GM21367 (cell line): ENCODE results near the gene CSTB.
"Not testable (repeated sequence)": the region's sequence is repeated elsewhere in the genome, so short reads cannot be mapped to it uniquely, and the experiment has no call there.

Experiments used
- ATAC-seq: cut with Tn5 transposase; IDR thresholded peaks from one replicate; pipeline ENCODE4 v1.9.1; 2021; ENCODE audit not compliant: unreplicated experiment

The CSTB gene, protein sequence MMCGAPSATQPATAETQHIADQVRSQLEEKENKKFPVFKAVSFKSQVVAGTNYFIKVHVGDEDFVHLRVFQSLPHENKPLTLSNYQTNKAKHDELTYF

GRCh38 chr21:43775795-43776430 lies at the start of gene CSTB:
Gene CSTB, minus strand, starts transcription at chr21:43776308. Its CDS starts 39 bp downstream, at chr21:43776269.
- ATAC-seq, result peak; percentile 61

GRCh38 chr21:43825242-43825935 lies 49.3 kb upstream of the CSTB start:
- ATAC-seq, result no peak

DNA sequence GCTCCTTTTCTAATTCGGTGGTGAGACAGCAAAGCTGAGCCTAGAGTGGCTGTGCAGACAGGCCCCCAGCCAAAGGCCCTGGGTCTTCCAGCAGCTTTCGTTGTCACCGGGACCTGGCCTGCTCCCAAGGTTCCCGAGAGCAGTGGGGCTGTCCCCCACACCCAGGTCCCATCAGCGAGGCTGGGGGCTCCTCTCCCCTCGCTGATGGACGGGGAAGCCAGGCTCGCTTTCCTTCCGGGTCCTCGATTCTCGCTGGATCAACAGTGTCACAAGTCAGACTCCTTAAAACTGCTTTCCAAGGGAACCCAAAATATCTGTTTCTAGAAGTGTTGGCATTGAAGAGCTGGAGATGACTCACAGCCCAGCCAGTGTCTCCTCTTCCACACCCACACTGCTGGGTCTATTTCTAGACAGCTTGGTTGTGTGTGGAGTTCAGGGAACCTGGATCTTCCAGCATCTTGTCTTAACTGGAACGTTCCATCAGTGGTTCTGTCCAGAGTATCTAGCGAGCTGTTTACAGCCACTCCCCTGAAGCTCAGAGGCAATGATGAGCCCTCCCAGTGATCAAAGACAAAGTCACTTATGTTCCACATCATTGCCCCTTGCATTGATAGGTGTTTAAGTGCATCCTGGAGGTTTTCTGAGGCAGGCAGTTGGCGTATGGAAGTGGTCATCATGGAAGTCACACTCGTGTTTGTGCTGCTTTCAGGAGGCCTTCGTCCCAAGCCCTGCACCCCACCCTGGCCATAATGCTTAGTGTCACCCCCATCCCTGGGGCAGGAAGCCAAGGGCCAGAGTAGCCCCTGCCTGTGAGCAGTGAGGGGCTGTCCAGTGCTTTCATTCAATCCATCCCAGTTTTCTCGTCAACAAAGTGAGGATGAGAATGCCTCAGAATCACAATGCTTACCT lies 48.5 kb upstream of the CSTB start:
- no peak for ATAC-seq

GRCh38 chr21:43822741-43823140 lies 46.6 kb upstream of the CSTB start:
- not testable (repeated sequence) for ATAC-seq

- ATAC-seq, result not testable (repeated sequence)
These were observed 46.1 kb upstream of the CSTB start for GRCh38 chr21:43822166-43822565.

DNA sequence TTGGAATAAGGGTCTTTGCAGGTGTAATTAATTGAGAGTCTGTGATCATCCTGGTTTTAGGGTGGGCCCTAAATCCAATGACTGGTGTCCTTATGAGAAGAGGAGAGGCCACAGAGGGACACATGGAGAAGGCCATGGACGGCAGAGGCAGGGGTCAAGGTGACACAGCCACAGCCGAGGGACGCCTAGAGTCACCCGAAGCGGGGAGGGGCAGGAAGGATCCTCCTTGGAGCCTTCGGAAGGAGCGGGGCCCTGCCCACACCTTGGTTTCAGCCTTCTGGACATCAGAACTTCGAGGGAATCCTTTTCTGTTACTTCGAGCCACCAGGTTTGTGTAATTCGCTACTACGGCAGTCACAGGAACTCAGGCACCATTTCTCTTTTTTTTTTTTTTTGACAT lies 44.4 kb upstream of the CSTB start:
- no peak for ATAC-seq

GRCh38 chr21:43819511-43820405 lies 43.6 kb upstream of the CSTB start:
- ATAC-seq, result no peak

- ATAC-seq, result no peak
These were observed 42.6 kb upstream of the CSTB start for GRCh38 chr21:43818685-43819084.

GRCh38 chr21:43817157-43818086 lies 41.3 kb upstream of the CSTB start:
- no peak for ATAC-seq

- no peak for ATAC-seq
These were observed 40.5 kb upstream of the CSTB start for GRCh38 chr21:43816611-43817071.

DNA sequence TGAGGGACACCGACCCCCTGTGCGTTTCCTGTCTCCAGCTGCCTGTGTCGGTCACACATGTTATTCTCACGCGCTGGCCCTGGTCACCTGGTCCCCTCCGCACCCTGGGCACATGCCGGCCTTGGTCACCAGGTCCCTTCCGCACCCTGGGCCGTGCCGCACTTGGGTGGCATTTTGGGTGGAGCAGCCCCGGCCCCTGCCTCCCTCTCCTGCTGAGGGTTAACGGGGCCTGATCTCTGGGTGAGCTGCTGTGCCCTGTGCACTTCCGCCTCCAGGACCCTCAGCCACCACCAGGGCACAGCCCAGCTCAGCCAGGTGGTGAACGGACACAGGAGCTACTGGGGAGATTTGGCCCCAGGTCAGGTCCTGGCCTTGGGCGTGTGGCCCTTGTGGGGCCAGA lies 39.9 kb upstream of the CSTB start:
- no peak for ATAC-seq

GRCh38 chr21:43815107-43815613 lies 39.1 kb upstream of the CSTB start:
- no peak for ATAC-seq

DNA sequence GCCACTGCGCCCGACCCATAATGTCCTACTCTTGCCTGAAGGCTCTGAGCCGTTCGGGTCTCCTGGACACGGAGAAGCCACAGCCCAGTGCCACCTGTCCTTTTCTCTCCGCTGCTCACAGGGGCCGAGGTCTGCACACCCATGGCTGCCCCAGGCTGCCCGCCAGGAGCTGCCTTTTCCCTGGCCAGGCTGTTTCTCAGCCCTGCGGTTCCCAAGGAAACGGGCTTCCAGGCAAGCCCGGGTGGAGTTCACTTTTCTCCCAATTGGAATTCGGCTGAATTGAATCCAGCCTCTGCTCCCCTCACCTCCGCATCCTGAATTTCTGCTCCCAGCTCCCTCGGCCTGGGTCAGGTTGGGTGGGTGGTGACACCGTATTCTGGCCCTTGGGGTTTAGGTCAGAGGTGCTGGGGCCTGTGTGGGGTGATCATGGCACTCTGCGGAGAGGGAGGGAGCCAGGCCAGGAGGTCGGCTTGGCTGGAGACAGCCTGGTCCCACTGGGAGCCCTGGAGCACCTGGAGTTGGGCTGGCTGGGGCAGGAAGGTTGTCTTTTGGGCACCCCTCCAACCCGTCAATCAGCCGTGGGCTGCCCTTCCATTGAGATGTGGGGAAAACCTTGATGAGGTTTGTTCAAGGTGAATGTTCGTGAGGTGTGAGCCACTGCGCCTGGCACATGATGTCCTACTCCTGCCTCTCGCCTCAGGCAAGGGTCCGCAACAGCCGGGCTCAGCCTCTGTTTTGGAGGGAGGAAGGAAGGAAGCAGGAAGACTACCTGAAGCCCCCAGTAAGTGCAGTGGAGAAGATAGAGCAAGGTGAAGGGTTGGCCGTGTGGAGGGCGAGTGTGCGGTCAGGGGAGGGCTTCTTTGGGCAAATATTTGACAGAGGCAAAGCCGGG lies 38.4 kb upstream of the CSTB start:
- ATAC-seq, result no peak

- no peak for ATAC-seq
These were observed 37.5 kb upstream of the CSTB start for GRCh38 chr21:43813656-43813980.

DNA sequence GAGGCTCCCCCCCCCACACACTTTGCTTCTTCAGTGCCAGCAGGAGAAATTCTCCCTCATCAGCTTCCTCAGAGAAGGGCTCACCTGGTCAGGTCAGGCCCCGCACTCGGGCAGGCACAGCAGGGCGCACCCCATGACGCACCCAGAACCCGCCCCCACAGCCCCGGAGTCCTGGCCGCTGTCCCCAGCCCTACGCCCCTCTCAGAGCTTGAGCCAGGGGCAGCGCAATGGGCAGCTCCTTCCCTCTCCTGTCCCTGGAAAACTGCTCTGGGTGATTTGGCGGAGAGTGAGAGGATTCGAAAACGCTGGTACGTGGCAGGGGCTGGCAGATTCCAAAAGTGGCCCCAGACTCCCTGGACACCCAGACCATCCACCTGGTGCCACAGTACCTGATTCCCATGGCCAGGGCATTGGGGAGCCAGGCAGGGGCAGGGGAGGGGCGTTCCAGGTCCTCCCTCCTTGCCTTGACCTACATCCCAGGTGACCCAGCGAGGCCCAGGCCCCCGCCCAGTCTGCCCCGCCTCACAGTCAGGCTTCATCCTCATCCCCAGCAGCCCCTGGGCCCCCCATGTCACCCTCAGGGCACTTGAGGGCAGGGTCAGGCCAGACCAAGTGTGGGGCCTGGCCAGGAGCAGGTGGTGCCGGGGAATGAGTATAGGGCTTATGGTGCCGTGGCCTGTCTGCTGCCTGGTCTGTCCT lies 37.0 kb upstream of the CSTB start:
- no peak for ATAC-seq

- ATAC-seq, result no peak
These were observed 36.2 kb upstream of the CSTB start for GRCh38 chr21:43812139-43812821.
